UCSD-AML1 (cell line): ENCODE results near the gene UBE2L6.

Experiments
- DNase-seq: peaks from one replicate; lab custom pipeline; 2025; ENCODE audit not compliant: unreplicated experiment; lab: John Stamatoyannopoulos, UW

The UBE2L6 gene

GRCh38 chr11:57567515-57568329 lies at the start of gene UBE2L6:
UBE2L6 (minus strand) TSS chr11:57567672; CDS start chr11:57567611, 61 bp downstream.
- peak; percentile 85 for DNase-seq

GRCh38 chr11:57616595-57616994 lies 49.1 kb upstream of the UBE2L6 start:
- no peak for DNase-seq

- no peak for DNase-seq
These were observed 47.8 kb upstream of the UBE2L6 start for GRCh38 chr11:57615308-57615707.

GRCh38 chr11:57614234-57614772 lies 46.8 kb upstream of the UBE2L6 start:
- no peak for DNase-seq

- no peak for DNase-seq
These were observed 42.7 kb upstream of the UBE2L6 start for GRCh38 chr11:57610170-57610569.

- DNase-seq: no peak
These were observed 37.6 kb upstream of the UBE2L6 start for GRCh38 chr11:57605028-57605420.

GRCh38 chr11:57604296-57605027 lies 37.0 kb upstream of the UBE2L6 start:
- DNase-seq: peak; percentile 59

GRCh38 chr11:57601297-57601696 lies 33.8 kb upstream of the UBE2L6 start:
- DNase-seq: no peak

- DNase-seq: no peak
These were observed 31.9 kb upstream of the UBE2L6 start for GRCh38 chr11:57599381-57599780.

- DNase-seq: no peak
These were observed 31.3 kb upstream of the UBE2L6 start for GRCh38 chr11:57598831-57599155.

- peak; percentile 72 for DNase-seq
These were observed 30.7 kb upstream of the UBE2L6 start for GRCh38 chr11:57597916-57598830.

- peak; percentile 38 for DNase-seq
These were observed 30.0 kb upstream of the UBE2L6 start, which contains the start of gene SERPING1 for GRCh38 chr11:57597461-57597915. SERPING1 (plus strand) TSS chr11:57597685; CDS start chr11:57598271, 586 bp downstream.

- DNase-seq: no peak
These were observed 28.9 kb upstream of the UBE2L6 start for GRCh38 chr11:57596266-57596885.

- DNase-seq: no peak
These were observed 20.7 kb upstream of the UBE2L6 start for GRCh38 chr11:57588046-57588710.

- no peak for DNase-seq
These were observed 19.3 kb upstream of the UBE2L6 start for GRCh38 chr11:57586711-57587245.

GRCh38 chr11:57585301-57585700 lies 17.8 kb upstream of the UBE2L6 start:
- no peak for DNase-seq

- no peak for DNase-seq
These were observed 16.9 kb upstream of the UBE2L6 start for GRCh38 chr11:57584341-57584740.

GRCh38 chr11:57574061-57574460 lies 6.6 kb upstream of the UBE2L6 start:
- DNase-seq: no peak

- DNase-seq: peak; percentile 68
These were observed 4.1 kb upstream of the UBE2L6 start for GRCh38 chr11:57571606-57572005.
